ENCODE measurements around the gene SLIT3.

SLIT3 gene

GRCh38 chr5:168693297-168693696 is 607.6 kb downstream of the SLIT3 start:
- no peaks in the 10 kb centered on the region for H3K36me3 ChIP-seq (ENCODE audit: low read length)
- no peak overlapping the region for H3K9ac ChIP-seq (ENCODE audit: low read length)
- no peaks in the 10 kb centered on the region for H3F3A ChIP-seq (ENCODE audit: insufficient read depth)
- no peaks in the 10 kb centered on the region for H3K9me2 ChIP-seq (replicated peaks; ENCODE audit: insufficient read depth, low read length)
- TF ChIP-seq EZH2phosphoT487 (conservative IDR thresholded peaks at IDR 0.05; ENCODE audit: low read length) = no peak
- TF ChIP-seq, protein P1, sequence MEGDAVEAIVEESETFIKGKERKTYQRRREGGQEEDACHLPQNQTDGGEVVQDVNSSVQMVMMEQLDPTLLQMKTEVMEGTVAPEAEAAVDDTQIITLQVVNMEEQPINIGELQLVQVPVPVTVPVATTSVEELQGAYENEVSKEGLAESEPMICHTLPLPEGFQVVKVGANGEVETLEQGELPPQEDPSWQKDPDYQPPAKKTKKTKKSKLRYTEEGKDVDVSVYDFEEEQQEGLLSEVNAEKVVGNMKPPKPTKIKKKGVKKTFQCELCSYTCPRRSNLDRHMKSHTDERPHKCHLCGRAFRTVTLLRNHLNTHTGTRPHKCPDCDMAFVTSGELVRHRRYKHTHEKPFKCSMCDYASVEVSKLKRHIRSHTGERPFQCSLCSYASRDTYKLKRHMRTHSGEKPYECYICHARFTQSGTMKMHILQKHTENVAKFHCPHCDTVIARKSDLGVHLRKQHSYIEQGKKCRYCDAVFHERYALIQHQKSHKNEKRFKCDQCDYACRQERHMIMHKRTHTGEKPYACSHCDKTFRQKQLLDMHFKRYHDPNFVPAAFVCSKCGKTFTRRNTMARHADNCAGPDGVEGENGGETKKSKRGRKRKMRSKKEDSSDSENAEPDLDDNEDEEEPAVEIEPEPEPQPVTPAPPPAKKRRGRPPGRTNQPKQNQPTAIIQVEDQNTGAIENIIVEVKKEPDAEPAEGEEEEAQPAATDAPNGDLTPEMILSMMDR (IDR thresholded peaks at IDR 0.05; ENCODE audit: insufficient read depth, low read length, poor library complexity, severe bottlenecking) = no peak
- no peak overlapping the region for H2AFZ ChIP-seq (ENCODE audit: low read depth, low read length, severe bottlenecking)
- H3K4me3 ChIP-seq (ENCODE audit: insufficient read depth, low read length, poor library complexity, severe bottlenecking) = no peak overlapping the region
- no peaks in the 10 kb centered on the region for H3K79me2 ChIP-seq (ENCODE audit: insufficient read depth, low read length)
- no peaks in the 10 kb centered on the region for H3K27me3 ChIP-seq (ENCODE audit: low read length)
- no peaks in the 10 kb centered on the region for H4K20me1 ChIP-seq (ENCODE audit: low read depth, low read length)
- no peaks in the 10 kb centered on the region for H3K9me3 ChIP-seq (ENCODE audit: insufficient read depth, low read length)
- no peak overlapping the region for H3K4me2 ChIP-seq (ENCODE audit: low read depth, low read length, poor library complexity, severe bottlenecking)
- H3K27ac ChIP-seq (ENCODE audit: low read depth, low read length) = no peak overlapping the region

DNA sequence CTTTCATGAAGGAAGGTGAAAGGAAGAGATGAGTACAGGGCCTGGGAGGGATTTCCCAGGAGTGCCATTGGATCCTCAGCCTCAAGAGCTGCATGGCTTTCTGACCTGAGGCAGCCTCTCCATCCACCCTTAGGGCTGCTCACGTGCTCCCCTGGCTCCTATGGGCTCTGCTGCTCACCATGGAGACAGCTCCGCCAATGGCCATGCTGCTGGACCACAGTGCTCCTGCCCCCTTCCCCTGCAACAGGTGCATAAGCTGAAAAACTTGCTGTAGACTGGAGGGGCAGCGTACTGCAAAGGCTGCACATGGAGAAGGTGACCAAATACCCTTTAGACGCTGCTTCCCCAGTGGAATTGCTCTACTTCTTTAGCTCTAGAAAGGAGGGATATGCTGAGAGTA is 609.0 kb downstream of the SLIT3 start:
- no peak overlapping the region for H3K4me3 ChIP-seq (ENCODE audit: insufficient read depth, low read length, poor library complexity, severe bottlenecking)
- no peaks in the 10 kb centered on the region for H4K20me1 ChIP-seq (ENCODE audit: low read depth, low read length)
- no peaks in the 10 kb centered on the region for H3F3A ChIP-seq (ENCODE audit: insufficient read depth)
- H3K9me3 ChIP-seq (ENCODE audit: insufficient read depth, low read length) = no peaks in the 10 kb centered on the region
- no peaks in the 10 kb centered on the region for H3K36me3 ChIP-seq (ENCODE audit: low read length)
- no peak for TF ChIP-seq EZH2phosphoT487 (conservative IDR thresholded peaks at IDR 0.05; ENCODE audit: low read length)
- no peak overlapping the region for H3K4me2 ChIP-seq (ENCODE audit: low read depth, low read length, poor library complexity, severe bottlenecking)
- H3K27me3 ChIP-seq (ENCODE audit: low read length) = no peaks in the 10 kb centered on the region
- H3K27ac ChIP-seq (ENCODE audit: low read depth, low read length) = no peak overlapping the region
- H3K9me2 ChIP-seq (replicated peaks; ENCODE audit: insufficient read depth, low read length) = no peaks in the 10 kb centered on the region
- H3K79me2 ChIP-seq (ENCODE audit: insufficient read depth, low read length) = no peaks in the 10 kb centered on the region
- H3K9ac ChIP-seq (ENCODE audit: low read length) = no peak overlapping the region
- no peak overlapping the region for H2AFZ ChIP-seq (ENCODE audit: low read depth, low read length, severe bottlenecking)

- no peaks in the 10 kb centered on the region for H3K9me2 ChIP-seq (replicated peaks; ENCODE audit: insufficient read depth, low read length)
- TF ChIP-seq, protein P1 (IDR thresholded peaks at IDR 0.05; ENCODE audit: insufficient read depth, low read length, poor library complexity, severe bottlenecking) = no peak
- no peak for TF ChIP-seq EZH2phosphoT487 (conservative IDR thresholded peaks at IDR 0.05; ENCODE audit: low read length)
- H4K20me1 ChIP-seq (ENCODE audit: low read depth, low read length) = no peaks in the 10 kb centered on the region
- H3F3A ChIP-seq (ENCODE audit: insufficient read depth) = no peaks in the 10 kb centered on the region
- H3K4me3 ChIP-seq (ENCODE audit: insufficient read depth, low read length, poor library complexity, severe bottlenecking) = no peak overlapping the region
- H3K79me2 ChIP-seq (ENCODE audit: insufficient read depth, low read length) = no peaks in the 10 kb centered on the region
- no peaks in the 10 kb centered on the region for H3K27me3 ChIP-seq (ENCODE audit: low read length)
- H3K27ac ChIP-seq (ENCODE audit: low read depth, low read length) = no peak overlapping the region
- no peak overlapping the region for H2AFZ ChIP-seq (ENCODE audit: low read depth, low read length, severe bottlenecking)
- no peak overlapping the region for H3K4me2 ChIP-seq (ENCODE audit: low read depth, low read length, poor library complexity, severe bottlenecking)
- no peak overlapping the region for H3K9ac ChIP-seq (ENCODE audit: low read length)
- no peaks in the 10 kb centered on the region for H3K9me3 ChIP-seq (ENCODE audit: insufficient read depth, low read length)
- no peaks in the 10 kb centered on the region for H3K36me3 ChIP-seq (ENCODE audit: low read length)
Measured at GRCh38 chr5:168689260-168689659, 611.7 kb downstream of the SLIT3 start.

DNA sequence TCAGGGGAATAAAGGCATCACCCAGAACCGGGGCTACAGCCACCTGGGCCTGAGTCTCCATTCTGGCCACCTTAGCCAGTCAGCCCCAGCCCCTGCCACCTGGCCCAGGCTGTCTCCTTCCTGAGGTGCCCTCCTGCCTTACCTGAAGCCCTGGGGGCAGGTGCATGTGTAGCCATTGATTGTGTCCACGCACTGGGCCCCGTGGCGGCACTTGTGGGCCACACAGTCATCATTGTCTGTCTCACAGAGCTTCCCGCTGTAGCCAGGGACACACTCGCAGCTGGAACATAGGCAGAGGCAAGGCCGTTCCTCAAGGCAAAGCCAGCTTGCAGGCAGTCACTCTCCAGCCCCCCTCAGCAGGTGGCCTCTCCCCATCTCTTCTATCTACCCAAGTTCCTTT is 614.1 kb downstream of the SLIT3 start:
- H2AFZ ChIP-seq (ENCODE audit: low read depth, low read length, severe bottlenecking) = no peak overlapping the region
- no peaks in the 10 kb centered on the region for H4K20me1 ChIP-seq (ENCODE audit: low read depth, low read length)
- H3K36me3 ChIP-seq (ENCODE audit: low read length) = no peaks in the 10 kb centered on the region
- no peak overlapping the region for H3K9ac ChIP-seq (ENCODE audit: low read length)
- no peaks in the 10 kb centered on the region for H3K27me3 ChIP-seq (ENCODE audit: low read length)
- H3K4me2 ChIP-seq (ENCODE audit: low read depth, low read length, poor library complexity, severe bottlenecking) = no peak overlapping the region
- H3K9me2 ChIP-seq (replicated peaks; ENCODE audit: insufficient read depth, low read length) = no peaks in the 10 kb centered on the region
- H3K9me3 ChIP-seq (ENCODE audit: insufficient read depth, low read length) = no peaks in the 10 kb centered on the region
- no peak overlapping the region for H3K4me3 ChIP-seq (ENCODE audit: insufficient read depth, low read length, poor library complexity, severe bottlenecking)
- H3F3A ChIP-seq (ENCODE audit: insufficient read depth) = no peaks in the 10 kb centered on the region
- H3K27ac ChIP-seq (ENCODE audit: low read depth, low read length) = no peak overlapping the region
- no peaks in the 10 kb centered on the region for H3K79me2 ChIP-seq (ENCODE audit: insufficient read depth, low read length)
- no peak for TF ChIP-seq EZH2phosphoT487 (conservative IDR thresholded peaks at IDR 0.05; ENCODE audit: low read length)
- TF ChIP-seq, protein P1 (IDR thresholded peaks at IDR 0.05; ENCODE audit: insufficient read depth, low read length, poor library complexity, severe bottlenecking) = no peak

All from SU-DHL-6 (cell line).